Chondrocyte (in vitro differentiated cells): ENCODE data around the gene SKP1. TPM values are rescaled to one million over a fixed set of nuclear protein-coding genes. Genes with fewer than 3 reads are reported as not detected.
A peak's percentile ranks its signal among the peaks of the same experiment; 100 is the strongest.

Source experiments
- DNase-seq: peaks from one replicate; pipeline ENCODE4 v3.0.0; 2021; ENCODE audit warnings: mixed read lengths, low spot score
- H3K27ac Mint-ChIP-seq: one replicate; pipeline ENCODE4 v1.8.0; 2021; ENCODE audit warnings: mild to moderate bottlenecking, moderate library complexity, mixed read lengths; ENCODE audit not compliant: unreplicated experiment
- H3K27me3 Mint-ChIP-seq: 2 replicates; pipeline ENCODE4 v1.8.0; 2021; ENCODE audit warnings: low read depth, mixed read lengths
- H3K36me3 Mint-ChIP-seq: 2 replicates; pipeline ENCODE4 v1.8.0; 2021; ENCODE audit warnings: low read depth, mixed read lengths
- H3K4me1 Mint-ChIP-seq: 2 replicates; pipeline ENCODE4 v1.8.0; 2021; ENCODE audit warnings: low read depth, mild to moderate bottlenecking, mixed read lengths
- H3K4me3 Mint-ChIP-seq: one replicate; pipeline ENCODE4 v1.8.0; 2021; ENCODE audit warnings: mild to moderate bottlenecking, moderate library complexity, mixed read lengths; ENCODE audit not compliant: unreplicated experiment
- H3K9me3 Mint-ChIP-seq: 2 replicates; pipeline ENCODE4 v1.8.0; 2021; ENCODE audit warnings: low read depth, mixed read lengths
- microRNA-seq: library from miRNA; unstranded; fragments of <30 nt; microRNA quantifications from one replicate; pipeline ENCODE4 v1.2.0, GENCODE V29; 2020; ENCODE audit warnings: borderline number of aligned reads
- total RNA-seq: library from RNA; stranded (reverse); gene quantifications from 3 replicates; pipeline ENCODE4 v1.2.1, GENCODE V29; 2021
- TF ChIP-seq, protein P1 (sequence below): fragments of 200-600 bp; sonication (generic); IDR thresholded peaks from 2 replicates; pipeline ENCODE4 v1.5.0; 2021; ENCODE audit warnings: antibody characterized with exemption, mild to moderate bottlenecking, moderate library complexity

SKP1 gene
- total RNA-seq, 1 donor from 2014 or later = 256 TPM

DNA sequence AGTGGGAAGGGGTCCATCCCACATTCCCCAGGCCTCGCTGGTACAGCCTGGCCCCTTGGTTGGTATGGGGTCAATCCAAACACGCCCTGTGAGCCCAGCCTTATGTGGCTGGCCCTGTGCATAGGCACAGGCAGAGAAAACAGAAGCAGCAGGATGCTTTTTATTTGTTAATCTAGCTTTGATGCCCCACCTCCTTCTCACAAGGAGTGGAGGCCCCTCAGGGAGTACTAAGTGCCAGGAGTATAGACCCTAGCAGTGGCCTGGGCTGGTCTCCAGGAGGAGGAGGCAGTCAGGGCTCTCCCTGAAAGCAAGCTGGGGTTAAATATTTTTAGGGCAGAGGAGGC is 76.8 kb downstream of the SKP1 start:
- no peaks in the 10 kb centered on the region for H3K36me3 Mint-ChIP-seq
- H3K4me3 Mint-ChIP-seq = no peak overlapping the region
- H3K27ac Mint-ChIP-seq = peak overlapping the region; percentile 69
- TF ChIP-seq, protein P1, sequence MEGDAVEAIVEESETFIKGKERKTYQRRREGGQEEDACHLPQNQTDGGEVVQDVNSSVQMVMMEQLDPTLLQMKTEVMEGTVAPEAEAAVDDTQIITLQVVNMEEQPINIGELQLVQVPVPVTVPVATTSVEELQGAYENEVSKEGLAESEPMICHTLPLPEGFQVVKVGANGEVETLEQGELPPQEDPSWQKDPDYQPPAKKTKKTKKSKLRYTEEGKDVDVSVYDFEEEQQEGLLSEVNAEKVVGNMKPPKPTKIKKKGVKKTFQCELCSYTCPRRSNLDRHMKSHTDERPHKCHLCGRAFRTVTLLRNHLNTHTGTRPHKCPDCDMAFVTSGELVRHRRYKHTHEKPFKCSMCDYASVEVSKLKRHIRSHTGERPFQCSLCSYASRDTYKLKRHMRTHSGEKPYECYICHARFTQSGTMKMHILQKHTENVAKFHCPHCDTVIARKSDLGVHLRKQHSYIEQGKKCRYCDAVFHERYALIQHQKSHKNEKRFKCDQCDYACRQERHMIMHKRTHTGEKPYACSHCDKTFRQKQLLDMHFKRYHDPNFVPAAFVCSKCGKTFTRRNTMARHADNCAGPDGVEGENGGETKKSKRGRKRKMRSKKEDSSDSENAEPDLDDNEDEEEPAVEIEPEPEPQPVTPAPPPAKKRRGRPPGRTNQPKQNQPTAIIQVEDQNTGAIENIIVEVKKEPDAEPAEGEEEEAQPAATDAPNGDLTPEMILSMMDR = no peak
- H3K27me3 Mint-ChIP-seq = peaks cover 1% of the 10 kb centered on the region
- no peaks in the 10 kb centered on the region for H3K9me3 Mint-ChIP-seq
- no peak for DNase-seq
- H3K4me1 Mint-ChIP-seq = peaks cover 12% of the 10 kb centered on the region

DNA sequence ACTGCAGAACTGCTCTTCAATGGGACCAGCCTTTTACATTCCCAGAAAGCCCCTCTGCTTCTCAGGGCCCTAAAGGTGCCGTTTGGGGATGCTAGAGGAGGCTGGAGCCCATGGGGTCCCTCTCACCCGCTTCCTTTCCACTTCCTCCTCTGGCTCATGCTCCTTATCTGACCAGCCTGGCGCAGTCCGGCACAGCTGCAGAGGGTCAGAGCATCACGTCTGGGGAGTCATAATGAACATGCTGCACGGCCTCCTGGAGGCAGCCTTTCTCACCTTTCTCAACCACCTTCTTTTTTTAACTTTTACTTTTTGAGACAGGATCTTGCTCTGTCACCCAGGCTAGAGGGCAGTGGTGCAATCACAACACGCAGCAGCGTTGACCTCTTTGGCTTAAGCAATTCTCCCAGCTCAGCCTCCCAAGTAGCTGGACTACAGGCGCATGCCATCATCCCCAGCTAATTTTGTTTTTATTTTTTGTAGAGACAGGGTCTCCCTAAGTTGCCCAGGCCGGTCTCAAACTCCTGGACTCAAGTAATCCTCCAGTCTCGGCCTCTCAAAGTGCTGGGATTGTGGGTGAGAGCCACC is 77.4 kb downstream of the SKP1 start:
- no peak for DNase-seq
- Mint-ChIP-seq H3K27me3 (peaks cover 1% of the 10 kb centered on the region), H3K4me3 (no peak overlapping the region), H3K4me1 (peaks cover 12% of the 10 kb centered on the region), H3K36me3 (no peaks in the 10 kb centered on the region), H3K9me3 (no peaks in the 10 kb centered on the region), H3K27ac (no peak overlapping the region)
- TF ChIP-seq, protein P1 = no peak

Small RNAs within 50 kb of the gene (microRNA-seq; reads per million reads assigned to microRNA genes)
- not detected for gene MIR3661

Other genes with a start within 250 kb of the SKP1 start
- 41.7 to 63.7 TPM (median 44.4 TPM) in 3 replicates for gene C5orf15, start 208.3 kb downstream of the SKP1 start, total RNA-seq
- gene VDAC1, start 172.0 kb downstream of the SKP1 start, total RNA-seq = 138 to 173 TPM (median 143 TPM) in 3 replicates
- 0.53 to 1.2 TPM (median 0.55 TPM) in 3 replicates for gene TCF7, start 62.3 kb downstream of the SKP1 start, total RNA-seq
- 109 to 113 TPM (median 113 TPM) in 3 replicates for gene PPP2CA, start 49.1 kb upstream of the SKP1 start, total RNA-seq
- 1.5 to 4.3 TPM (median 3.7 TPM) in 3 replicates for gene CDKL3, start 190.2 kb upstream of the SKP1 start, total RNA-seq
- gene UBE2B, start 194.6 kb upstream of the SKP1 start, total RNA-seq = 87.0 to 102 TPM (median 93.8 TPM) in 3 replicates
- gene CDKN2AIPNL, start 234.9 kb upstream of the SKP1 start, total RNA-seq = 14.8 to 18.9 TPM (median 15.2 TPM) in 3 replicates